ENCODE data around the gene LMAN2L.

LMAN2L gene

DNA sequence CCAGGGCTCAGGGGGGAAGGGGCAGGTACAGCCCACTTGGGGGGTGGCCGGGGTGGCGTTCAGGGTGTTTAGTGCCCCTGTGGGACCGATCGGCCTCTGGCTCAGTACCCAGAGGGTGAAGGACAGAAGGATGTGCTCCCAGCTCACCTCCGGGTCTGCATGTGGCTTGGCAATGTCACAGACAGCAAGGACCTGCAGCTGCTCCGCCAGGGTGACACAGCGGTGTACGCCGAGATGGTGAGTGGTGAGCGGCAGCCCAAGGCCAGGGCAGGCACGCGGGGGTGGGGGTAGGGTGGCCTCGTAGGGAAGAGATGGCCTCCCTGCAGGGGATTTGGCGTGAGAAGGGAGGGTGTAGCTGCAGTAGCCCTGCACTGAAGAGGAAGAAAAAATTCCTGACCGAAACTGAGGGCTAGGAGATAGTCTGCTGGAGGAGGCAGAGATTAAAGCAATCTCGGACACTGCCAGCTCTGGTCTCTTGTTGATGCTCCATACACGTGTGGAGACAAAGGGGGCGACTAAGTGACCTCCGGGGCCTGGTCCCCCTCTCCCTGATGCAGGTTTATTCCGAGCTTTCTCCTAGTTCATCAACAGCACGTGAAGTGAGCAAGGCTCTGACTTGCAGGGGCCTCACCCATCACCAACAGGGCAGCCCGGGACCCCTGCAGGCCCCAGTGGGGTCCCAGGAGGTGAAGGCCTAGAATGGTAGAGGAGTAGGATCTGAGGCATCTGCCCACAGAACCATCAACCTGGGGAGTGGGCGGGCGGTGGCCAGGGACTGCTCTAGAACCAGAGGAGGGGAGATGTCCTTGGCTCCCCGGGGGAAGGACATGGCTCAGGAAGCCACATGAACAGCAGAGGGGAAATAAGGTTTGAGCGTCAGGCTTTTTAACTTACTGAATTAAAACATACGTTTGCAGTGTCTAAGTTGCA lies 51.9 kb downstream of the LMAN2L start:
- peaks cover 8 to 42% of the 10 kb centered on the region in 2 experiments for H3K27me3 ChIP-seq (ENCODE audit: control insufficient read depth in 1 of 2, insufficient read depth in 1 of 2, low read length in 2 of 2)
- no peak for DNase-seq
- H2AK5ac ChIP-seq (ENCODE audit: low read length, severe bottlenecking): no peak overlapping the region
- no peak overlapping the region for H3K18ac ChIP-seq (ENCODE audit: low read depth in 1 of 2, low read length in 2 of 2)
- H4K91ac ChIP-seq (ENCODE audit: low read length): no peak overlapping the region
- 89% methylated on average over 27 of the region's 27 CpGs for WGBS
- no peak overlapping the region for H3K4ac ChIP-seq (ENCODE audit: low read depth in 1 of 2, low read length in 2 of 2)
- H2AFZ ChIP-seq (ENCODE audit: low read depth, low read length): no peak overlapping the region
- H4K8ac ChIP-seq (ENCODE audit: low read length): no peak overlapping the region
- no peak overlapping the region for H2BK15ac ChIP-seq (ENCODE audit: low read depth, poor library complexity, severe bottlenecking)
- no peaks in the 10 kb centered on the region for H3K79me1 ChIP-seq (replicated peaks; ENCODE audit: low read length, poor library complexity, severe bottlenecking)
- H3K4me1 ChIP-seq (ENCODE audit: control insufficient read depth, insufficient read depth, low read depth, low read length): peaks cover 18% of the 10 kb centered on the region
- no peak overlapping the region for H3K27ac ChIP-seq (ENCODE audit: low read length, poor library complexity, severe bottlenecking)
- no peaks in the 10 kb centered on the region for H3K36me3 ChIP-seq (ENCODE audit: control insufficient read depth in 1 of 2, insufficient read depth in 2 of 2, low read depth in 1 of 2, low read length in 2 of 2)
- H3K14ac ChIP-seq (ENCODE audit: low read length in 2 of 2): peak overlapping the region in 1 of 2 experiments; percentile 71
- no peak overlapping the region for H2BK5ac ChIP-seq (ENCODE audit: low read depth, low read length, poor library complexity, severe bottlenecking)
- no peaks in the 10 kb centered on the region for H3K9me3 ChIP-seq (ENCODE audit: control insufficient read depth, low read length)
- H3K9ac ChIP-seq (ENCODE audit: low read length): no peak overlapping the region
- no peak overlapping the region for H2BK120ac ChIP-seq (ENCODE audit: low read depth, low read length)
- no peak overlapping the region for H3K23ac ChIP-seq (ENCODE audit: low read length in 2 of 2)
- H3K4me2 ChIP-seq (ENCODE audit: low read length, poor library complexity, severe bottlenecking): no peak overlapping the region
- no peak overlapping the region for H2BK12ac ChIP-seq (ENCODE audit: low read length in 2 of 2)
- H3K4me3 ChIP-seq (ENCODE audit: insufficient read depth in 1 of 2, low read depth in 1 of 2, low read length in 2 of 2): peak overlapping the region in 1 of 2 experiments; percentile 11

DNA sequence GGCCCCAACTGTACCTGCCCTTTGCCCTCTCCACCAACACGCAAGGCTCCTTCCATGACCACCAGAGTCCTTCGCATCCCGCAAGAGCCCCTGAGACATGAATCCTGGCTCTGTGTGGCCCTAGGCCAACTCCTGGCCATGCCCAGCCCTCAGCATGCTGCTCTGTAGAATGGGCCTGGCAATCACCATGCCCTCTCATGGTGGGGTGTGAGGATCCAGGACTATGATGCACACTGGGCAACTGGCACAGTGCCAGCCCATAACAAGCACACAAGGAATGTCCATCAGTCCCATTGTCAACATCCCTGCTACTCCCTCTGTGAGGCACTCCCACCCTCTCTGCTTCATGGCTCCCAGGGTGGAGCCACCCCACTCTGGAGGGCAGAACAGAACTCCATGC lies 52.6 kb downstream of the LMAN2L start:
- H4K91ac ChIP-seq (ENCODE audit: low read length): no peak overlapping the region
- H3K4me3 ChIP-seq (ENCODE audit: insufficient read depth in 1 of 2, low read depth in 1 of 2, low read length in 2 of 2): no peak overlapping the region
- no peak overlapping the region for H2BK15ac ChIP-seq (ENCODE audit: low read depth, poor library complexity, severe bottlenecking)
- no peak overlapping the region for H3K4ac ChIP-seq (ENCODE audit: low read depth in 1 of 2, low read length in 2 of 2)
- H3K27ac ChIP-seq (ENCODE audit: low read length, poor library complexity, severe bottlenecking): no peak overlapping the region
- no peaks in the 10 kb centered on the region for H3K79me1 ChIP-seq (replicated peaks; ENCODE audit: low read length, poor library complexity, severe bottlenecking)
- DNase-seq: no peak
- no peak overlapping the region for H4K8ac ChIP-seq (ENCODE audit: low read length)
- no peak overlapping the region for H3K23ac ChIP-seq (ENCODE audit: low read length in 2 of 2)
- H3K18ac ChIP-seq (ENCODE audit: low read depth in 1 of 2, low read length in 2 of 2): no peak overlapping the region
- H3K14ac ChIP-seq (ENCODE audit: low read length in 2 of 2): no peak overlapping the region
- no peak overlapping the region for H2BK5ac ChIP-seq (ENCODE audit: low read depth, low read length, poor library complexity, severe bottlenecking)
- peaks cover 8 to 43% of the 10 kb centered on the region in 2 experiments for H3K27me3 ChIP-seq (ENCODE audit: control insufficient read depth in 1 of 2, insufficient read depth in 1 of 2, low read length in 2 of 2)
- H2BK120ac ChIP-seq (ENCODE audit: low read depth, low read length): no peak overlapping the region
- no peak overlapping the region for H2AK5ac ChIP-seq (ENCODE audit: low read length, severe bottlenecking)
- H3K36me3 ChIP-seq (ENCODE audit: control insufficient read depth in 1 of 2, insufficient read depth in 2 of 2, low read depth in 1 of 2, low read length in 2 of 2): no peaks in the 10 kb centered on the region
- H3K4me2 ChIP-seq (ENCODE audit: low read length, poor library complexity, severe bottlenecking): no peak overlapping the region
- H3K9me3 ChIP-seq (ENCODE audit: control insufficient read depth, low read length): no peaks in the 10 kb centered on the region
- H2BK12ac ChIP-seq (ENCODE audit: low read length in 2 of 2): no peak overlapping the region
- H2AFZ ChIP-seq (ENCODE audit: low read depth, low read length): no peak overlapping the region
- peaks cover 18% of the 10 kb centered on the region for H3K4me1 ChIP-seq (ENCODE audit: control insufficient read depth, insufficient read depth, low read depth, low read length)
- WGBS: 98% methylated on average over 3 of the region's 3 CpGs
- H3K9ac ChIP-seq (ENCODE audit: low read length): no peak overlapping the region

DNA sequence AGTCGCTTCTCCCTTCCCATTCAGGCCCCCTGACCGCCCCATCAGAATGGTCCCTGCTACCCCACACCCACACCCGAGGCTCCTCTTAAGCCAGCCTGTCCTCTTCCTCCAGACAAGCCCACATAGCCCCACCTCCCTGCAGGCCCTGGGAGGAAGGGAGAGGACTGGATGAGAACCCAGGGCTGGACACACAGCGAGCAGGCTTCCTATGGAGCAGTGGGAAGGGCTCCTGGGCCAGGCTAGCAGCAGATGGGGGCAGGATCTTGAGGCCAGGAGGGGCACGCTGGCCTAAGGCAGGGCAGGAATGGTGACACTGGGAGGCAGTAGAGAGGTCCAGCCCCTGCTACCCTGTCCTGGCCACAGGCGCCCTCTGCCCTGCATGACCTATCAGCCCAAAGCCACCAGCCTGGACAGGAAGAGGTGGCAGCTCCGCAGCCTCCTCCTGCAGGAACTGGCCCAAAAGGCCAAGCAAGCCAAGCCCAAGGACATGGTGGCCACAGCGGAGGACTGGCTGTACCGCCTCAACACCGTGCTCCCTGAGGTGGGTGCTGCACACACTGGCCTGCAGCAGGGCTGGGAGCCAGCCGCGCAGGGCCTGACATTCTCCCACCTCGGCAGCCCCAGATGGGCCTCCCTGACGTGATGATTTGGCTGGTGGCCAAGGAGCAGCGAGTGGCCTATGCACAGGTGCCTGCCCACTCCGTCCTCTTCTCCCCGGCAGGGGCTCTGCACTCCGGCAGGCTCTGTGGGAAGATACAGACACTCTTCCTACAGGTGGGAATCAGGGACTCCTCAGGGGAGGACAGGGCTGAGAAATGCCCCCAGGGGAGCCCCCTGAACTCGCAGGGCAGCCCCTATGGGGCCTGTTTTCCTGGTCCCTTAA lies 54.0 kb downstream of the LMAN2L start:
- Histone ChIP-seq H3K18ac (ENCODE audit: low read depth in 1 of 2, low read length in 2 of 2) (peak overlapping the region in 1 of 2 experiments; percentile 4), H3K9me3 (ENCODE audit: control insufficient read depth, low read length) (no peaks in the 10 kb centered on the region), H3K36me3 (ENCODE audit: control insufficient read depth in 1 of 2, insufficient read depth in 2 of 2, low read depth in 1 of 2, low read length in 2 of 2) (no peaks in the 10 kb centered on the region), H3K23ac (ENCODE audit: low read length in 2 of 2) (no peak overlapping the region), H2BK120ac (ENCODE audit: low read depth, low read length) (no peak overlapping the region), H3K79me1 (replicated peaks; ENCODE audit: low read length, poor library complexity, severe bottlenecking) (no peaks in the 10 kb centered on the region), H3K4me3 (ENCODE audit: insufficient read depth in 1 of 2, low read depth in 1 of 2, low read length in 2 of 2) (no peak overlapping the region), H3K4me2 (ENCODE audit: low read length, poor library complexity, severe bottlenecking) (no peak overlapping the region), H2AFZ (ENCODE audit: low read depth, low read length) (no peak overlapping the region), H3K9ac (ENCODE audit: low read length) (no peak overlapping the region), H2AK5ac (ENCODE audit: low read length, severe bottlenecking) (no peak overlapping the region), H4K91ac (ENCODE audit: low read length) (no peak overlapping the region), H3K4me1 (ENCODE audit: control insufficient read depth, insufficient read depth, low read depth, low read length) (peaks cover 18% of the 10 kb centered on the region), H2BK12ac (ENCODE audit: low read length in 2 of 2) (no peak overlapping the region), H3K4ac (ENCODE audit: low read depth in 1 of 2, low read length in 2 of 2) (no peak overlapping the region), H2BK5ac (ENCODE audit: low read depth, low read length, poor library complexity, severe bottlenecking) (no peak overlapping the region), H3K27ac (ENCODE audit: low read length, poor library complexity, severe bottlenecking) (no peak overlapping the region), H3K14ac (ENCODE audit: low read length in 2 of 2) (peak overlapping the region in 1 of 2 experiments; percentile 86), H4K8ac (ENCODE audit: low read length) (no peak overlapping the region), H3K27me3 (ENCODE audit: control insufficient read depth in 1 of 2, insufficient read depth in 1 of 2, low read length in 2 of 2) (peaks cover 8 to 43% of the 10 kb centered on the region in 2 experiments), H2BK15ac (ENCODE audit: low read depth, poor library complexity, severe bottlenecking) (no peak overlapping the region)
- DNase-seq: no peak
- 87% methylated on average over 16 of the region's 19 CpGs for WGBS
